HS-5 (cell line): Measurements from ENCODE around the gene GLYR1.
"Not testable (repeated sequence)": the region's sequence is repeated elsewhere in the genome, so short reads cannot be mapped to it uniquely, and the experiment has no call there.

Source experiments
- DNase-seq: peaks from one replicate; pipeline ENCODE4 v3.0.0-alpha.2; 2012; ENCODE audit warnings: low read depth

The GLYR1 gene

GRCh38 chr16:4846901-4847773 is at the start of gene GLYR1, which contains the start of gene UBN1:
Gene GLYR1, minus strand, starts transcription at chr16:4847288. Its CDS starts 23 bp downstream, at chr16:4847265.
Gene UBN1, plus strand, starts transcription at chr16:4847481. Its CDS starts 5,437 bp downstream, at chr16:4852918.
- peak; percentile 73 for DNase-seq

- DNase-seq: not testable (repeated sequence)
Observed at GRCh38 chr16:4896761-4897160, 49.7 kb upstream of the GLYR1 start.

- DNase-seq: no peak
Observed at GRCh38 chr16:4895366-4895765, 48.3 kb upstream of the GLYR1 start.

- no peak for DNase-seq
Observed at GRCh38 chr16:4894276-4895150, 47.4 kb upstream of the GLYR1 start.

- no peak for DNase-seq
Observed at GRCh38 chr16:4893103-4893862, 46.2 kb upstream of the GLYR1 start.

- no peak for DNase-seq
Observed at GRCh38 chr16:4892361-4893102, 45.4 kb upstream of the GLYR1 start.

- DNase-seq: no peak
Observed at GRCh38 chr16:4891886-4892216, 44.8 kb upstream of the GLYR1 start.

GRCh38 chr16:4891097-4891885 is 44.2 kb upstream of the GLYR1 start:
- no peak for DNase-seq

GRCh38 chr16:4890686-4891085 is 43.6 kb upstream of the GLYR1 start:
- no peak for DNase-seq

GRCh38 chr16:4890026-4890425 is 42.9 kb upstream of the GLYR1 start:
- no peak for DNase-seq

GRCh38 chr16:4888428-4889135 is 41.5 kb upstream of the GLYR1 start:
- DNase-seq: no peak

GRCh38 chr16:4886151-4886550 is 39.1 kb upstream of the GLYR1 start:
- no peak for DNase-seq

- no peak for DNase-seq
Observed at GRCh38 chr16:4884972-4885874, 38.1 kb upstream of the GLYR1 start.

GRCh38 chr16:4884209-4884608 is 37.1 kb upstream of the GLYR1 start:
- DNase-seq: no peak

- DNase-seq: no peak
Observed at GRCh38 chr16:4883501-4883900, 36.4 kb upstream of the GLYR1 start.

- no peak for DNase-seq
Observed at GRCh38 chr16:4882633-4883285, 35.7 kb upstream of the GLYR1 start.

GRCh38 chr16:4882000-4882632 is 35.0 kb upstream of the GLYR1 start:
- DNase-seq: no peak

GRCh38 chr16:4880006-4880580 is 33.0 kb upstream of the GLYR1 start:
- DNase-seq: no peak
